GM23248 (cell line): ENCODE data around the gene QRFPR. TPM values are rescaled to one million over a fixed set of nuclear protein-coding genes. Genes with fewer than 3 reads are reported as not detected.

ENCODE experiments used
- DNase-seq: peaks from one replicate; pipeline ENCODE4 v3.0.0-alpha.2; 2015
- H2AFZ ChIP-seq: fragments of 200-600 bp; sonication (generic); 2 replicates; pipeline ENCODE4 v1.6.1; 2016; ENCODE audit warnings: antibody characterized with exemption
- H3F3A ChIP-seq: fragments of 200-600 bp; sonication (generic); 2 replicates; pipeline ENCODE4 v1.6.1; 2016; ENCODE audit warnings: mild to moderate bottlenecking, antibody characterized with exemption, mixed run types; ENCODE audit not compliant: insufficient read depth
- H3K27ac ChIP-seq: fragments of 200-600 bp; sonication (generic); 2 replicates; pipeline ENCODE4 v1.5.1; 2016; ENCODE audit warnings: mild to moderate bottlenecking
- H3K27me3 ChIP-seq: fragments of 200-600 bp; sonication (generic); replicated peaks from 2 replicates; pipeline ENCODE4 v1.6.1; 2016; ENCODE audit warnings: mild to moderate bottlenecking; ENCODE audit not compliant: insufficient read depth
- H3K36me3 ChIP-seq: fragments of 200-600 bp; sonication (generic); 2 replicates; pipeline ENCODE4 v1.6.1; 2016; ENCODE audit warnings: low read depth, mild to moderate bottlenecking
- H3K4me1 ChIP-seq: fragments of 200-600 bp; sonication (generic); 2 replicates; pipeline ENCODE4 v1.6.1; 2016; ENCODE audit warnings: mild to moderate bottlenecking; ENCODE audit not compliant: insufficient read depth
- H3K4me2 ChIP-seq: fragments of 200-600 bp; sonication (generic); one replicate; pipeline ENCODE4 v1.6.1; 2016; ENCODE audit warnings: mild to moderate bottlenecking; ENCODE audit not compliant: unreplicated experiment
- H3K4me3 ChIP-seq: fragments of 200-600 bp; sonication (generic); 2 replicates; pipeline ENCODE4 v1.5.1; 2016; ENCODE audit warnings: mild to moderate bottlenecking
- H3K79me2 ChIP-seq: fragments of 200-600 bp; sonication (generic); 2 replicates; pipeline ENCODE4 v1.6.1; 2016; ENCODE audit warnings: mild to moderate bottlenecking; ENCODE audit not compliant: insufficient read depth
- H3K9ac ChIP-seq: fragments of 200-600 bp; sonication (generic); 2 replicates; pipeline ENCODE4 v1.6.1; 2016; ENCODE audit warnings: mild to moderate bottlenecking
- H3K9me2 ChIP-seq: fragments of 200-600 bp; sonication (generic); 2 replicates; pipeline ENCODE4 v1.6.1; 2016; ENCODE audit warnings: mixed run types, mild to moderate bottlenecking, moderate library complexity; ENCODE audit not compliant: insufficient read depth
- H3K9me3 ChIP-seq: fragments of 200-600 bp; sonication (generic); one replicate; pipeline ENCODE4 v1.6.1; 2017; ENCODE audit warnings: low read depth
- H4K20me1 ChIP-seq: fragments of 200-600 bp; sonication (generic); 2 replicates; pipeline ENCODE4 v1.6.0; 2016; ENCODE audit not compliant: insufficient read depth
- EZH2 ChIP-seq: fragments of 200-600 bp; sonication (generic); IDR thresholded peaks from 2 replicates; pipeline ENCODE4 v1.6.1; 2018; ENCODE audit warnings: antibody characterized with exemption, mild to moderate bottlenecking; ENCODE audit not compliant: insufficient read depth, poor library complexity, severe bottlenecking
- EZH2phosphoT487 ChIP-seq: fragments of 200-600 bp; sonication (generic); IDR thresholded peaks from 2 replicates; pipeline ENCODE4 v1.6.1; 2018; ENCODE audit warnings: antibody characterized with exemption, moderate library complexity, mild to moderate bottlenecking, low read depth; ENCODE audit not compliant: insufficient read depth
- WGBS, 2 experiments: methylation state at CpG; one replicate each; pipeline ENCODE4 v1.1.6; 2015 to 2017; ENCODE audit warnings: low lambda C conversion rate in 2 of 2, low coverage in 1 of 2; ENCODE audit errors: missing lambda C conversion rate in 2 of 2; 5-methylcytosine and 5-hydroxymethylcytosine counted together
- in situ Hi-C: fragments of 300-500 bp; cut with MboI; formaldehyde crosslinking; loops from 2 replicates; pipeline ENCODE4 v1.15.0; 2020
- polyA plus RNA-seq: library from polyadenylated mRNA; unstranded; fragments of >200 nt; fragmentation: Nextera tagmentation; extraction: Ambion mirVana; gene quantifications from 2 replicates; pipeline ENCODE4 v1.2.1, GENCODE V29; 2016
- total RNA-seq: library from RNA; depleted of rRNA; stranded (reverse); fragments of >200 nt; shearing (Covaris generic); gene quantifications from 2 replicates; pipeline ENCODE4 v1.2.3, GENCODE V29; 2014

The QRFPR gene
- total and polyA plus RNA-seq, 2 experiments from 2014 or later: not detected

- H3K79me2 ChIP-seq: no peaks in the 10 kb centered on the region
- H3K27me3 ChIP-seq: peaks cover 9% of the 10 kb centered on the region; the same call in 1 of the 2 replicates
- H3K4me2 ChIP-seq: no peak overlapping the region
- H3K9me3 ChIP-seq: no peaks in the 10 kb centered on the region
- in situ Hi-C loops: no loop called here
- H3K36me3 ChIP-seq: no peaks in the 10 kb centered on the region
- H3K27ac ChIP-seq: no peak overlapping the region
- no peaks in the 10 kb centered on the region for H3F3A ChIP-seq
- no peaks in the 10 kb centered on the region for H3K4me1 ChIP-seq
- no peaks in the 10 kb centered on the region for H3K9me2 ChIP-seq
- DNase-seq: no peak
- 51 to 53% methylated on average over 7 of the region's 7 CpGs for WGBS, 2 experiments
- no peak overlapping the region for H2AFZ ChIP-seq
- no peak overlapping the region for H3K9ac ChIP-seq
- no peaks in the 10 kb centered on the region for H4K20me1 ChIP-seq
- TF ChIP-seq EZH2phosphoT487 (no peak), EZH2 (no peak)
- no peak overlapping the region for H3K4me3 ChIP-seq
Measured at GRCh38 chr4:121338518-121338917, 42.3 kb downstream of the QRFPR start.

GRCh38 chr4:121336706-121337105, 44.1 kb downstream of the QRFPR start:
- Histone ChIP-seq H3K36me3 (no peaks in the 10 kb centered on the region), H4K20me1 (no peaks in the 10 kb centered on the region), H2AFZ (no peak overlapping the region), H3K79me2 (no peaks in the 10 kb centered on the region), H3K9me3 (no peaks in the 10 kb centered on the region), H3F3A (no peaks in the 10 kb centered on the region), H3K27ac (no peak overlapping the region), H3K9me2 (no peaks in the 10 kb centered on the region), H3K27me3 (peaks cover 9% of the 10 kb centered on the region; the same call in 1 of the 2 replicates), H3K4me1 (no peaks in the 10 kb centered on the region), H3K4me2 (no peak overlapping the region), H3K9ac (no peak overlapping the region), H3K4me3 (no peak overlapping the region)
- no peak for DNase-seq
- TF ChIP-seq EZH2 (no peak), EZH2phosphoT487 (no peak)
- in situ Hi-C loops: no loop called here
- 53 to 61% methylated on average over 2 of the region's 2 CpGs for WGBS, 2 experiments

GRCh38 chr4:121330180-121330665, 50.6 kb downstream of the QRFPR start:
- no peaks in the 10 kb centered on the region for H3K9me2 ChIP-seq
- no peak for DNase-seq
- no peaks in the 10 kb centered on the region for H3F3A ChIP-seq
- no peak overlapping the region for H3K4me3 ChIP-seq
- peaks cover 29% of the 10 kb centered on the region for H3K27me3 ChIP-seq
- no peaks in the 10 kb centered on the region for H3K4me1 ChIP-seq
- H3K27ac ChIP-seq: no peak overlapping the region
- no peaks in the 10 kb centered on the region for H4K20me1 ChIP-seq
- H3K9ac ChIP-seq: no peak overlapping the region
- no peak overlapping the region for H3K4me2 ChIP-seq
- H3K79me2 ChIP-seq: no peaks in the 10 kb centered on the region
- H3K36me3 ChIP-seq: no peaks in the 10 kb centered on the region
- H3K9me3 ChIP-seq: no peaks in the 10 kb centered on the region
- no peak overlapping the region for H2AFZ ChIP-seq
- TF ChIP-seq EZH2 (no peak), EZH2phosphoT487 (no peak)
- in situ Hi-C loops: no loop called here
- WGBS, 2 experiments: 32 to 37% methylated on average over 4 of the region's 4 CpGs

- DNase-seq: no peak
- no peak overlapping the region for H3K4me3 ChIP-seq
- H3K9me2 ChIP-seq: no peaks in the 10 kb centered on the region
- no peak overlapping the region for H3K27ac ChIP-seq
- no peak overlapping the region for H2AFZ ChIP-seq
- no peaks in the 10 kb centered on the region for H3K36me3 ChIP-seq
- H3K4me1 ChIP-seq: no peaks in the 10 kb centered on the region
- WGBS, 2 experiments: 0 to 6% methylated on average over 1 of the region's 1 CpG
- peaks cover 47% of the 10 kb centered on the region for H3K27me3 ChIP-seq
- H3K79me2 ChIP-seq: no peaks in the 10 kb centered on the region
- no peak overlapping the region for H3K4me2 ChIP-seq
- no peak overlapping the region for H3K9ac ChIP-seq
- H3K9me3 ChIP-seq: no peaks in the 10 kb centered on the region
- no peaks in the 10 kb centered on the region for H4K20me1 ChIP-seq
- TF ChIP-seq EZH2phosphoT487: no peak
- no peak for TF ChIP-seq EZH2
- H3F3A ChIP-seq: no peaks in the 10 kb centered on the region
- in situ Hi-C loops: no loop called here
Measured at GRCh38 chr4:121326597-121326996, 54.2 kb downstream of the QRFPR start.

- H3K9ac ChIP-seq: no peak overlapping the region
- no peaks in the 10 kb centered on the region for H4K20me1 ChIP-seq
- WGBS, 2 experiments: 34 to 44% methylated on average over 3 of the region's 3 CpGs
- TF ChIP-seq EZH2 (no peak), EZH2phosphoT487 (no peak)
- DNase-seq: no peak
- H3K27me3 ChIP-seq: peaks cover 47% of the 10 kb centered on the region
- no peaks in the 10 kb centered on the region for H3F3A ChIP-seq
- no peaks in the 10 kb centered on the region for H3K9me3 ChIP-seq
- no peak overlapping the region for H3K27ac ChIP-seq
- H3K4me2 ChIP-seq: no peak overlapping the region
- no peak overlapping the region for H2AFZ ChIP-seq
- no peaks in the 10 kb centered on the region for H3K79me2 ChIP-seq
- no peaks in the 10 kb centered on the region for H3K36me3 ChIP-seq
- H3K4me1 ChIP-seq: no peaks in the 10 kb centered on the region
- H3K9me2 ChIP-seq: no peaks in the 10 kb centered on the region
- in situ Hi-C loops: no loop called here
- H3K4me3 ChIP-seq: no peak overlapping the region
Measured at GRCh38 chr4:121324331-121324730, 56.5 kb downstream of the QRFPR start.
